ENCODE measurements around the gene PLAA. TPM values are rescaled to one million over a fixed set of nuclear protein-coding genes. Genes with fewer than 3 reads are reported as not detected.

The PLAA gene
- total RNA-seq, result 31.4 and 39.1 TPM in 2 replicates

DNA sequence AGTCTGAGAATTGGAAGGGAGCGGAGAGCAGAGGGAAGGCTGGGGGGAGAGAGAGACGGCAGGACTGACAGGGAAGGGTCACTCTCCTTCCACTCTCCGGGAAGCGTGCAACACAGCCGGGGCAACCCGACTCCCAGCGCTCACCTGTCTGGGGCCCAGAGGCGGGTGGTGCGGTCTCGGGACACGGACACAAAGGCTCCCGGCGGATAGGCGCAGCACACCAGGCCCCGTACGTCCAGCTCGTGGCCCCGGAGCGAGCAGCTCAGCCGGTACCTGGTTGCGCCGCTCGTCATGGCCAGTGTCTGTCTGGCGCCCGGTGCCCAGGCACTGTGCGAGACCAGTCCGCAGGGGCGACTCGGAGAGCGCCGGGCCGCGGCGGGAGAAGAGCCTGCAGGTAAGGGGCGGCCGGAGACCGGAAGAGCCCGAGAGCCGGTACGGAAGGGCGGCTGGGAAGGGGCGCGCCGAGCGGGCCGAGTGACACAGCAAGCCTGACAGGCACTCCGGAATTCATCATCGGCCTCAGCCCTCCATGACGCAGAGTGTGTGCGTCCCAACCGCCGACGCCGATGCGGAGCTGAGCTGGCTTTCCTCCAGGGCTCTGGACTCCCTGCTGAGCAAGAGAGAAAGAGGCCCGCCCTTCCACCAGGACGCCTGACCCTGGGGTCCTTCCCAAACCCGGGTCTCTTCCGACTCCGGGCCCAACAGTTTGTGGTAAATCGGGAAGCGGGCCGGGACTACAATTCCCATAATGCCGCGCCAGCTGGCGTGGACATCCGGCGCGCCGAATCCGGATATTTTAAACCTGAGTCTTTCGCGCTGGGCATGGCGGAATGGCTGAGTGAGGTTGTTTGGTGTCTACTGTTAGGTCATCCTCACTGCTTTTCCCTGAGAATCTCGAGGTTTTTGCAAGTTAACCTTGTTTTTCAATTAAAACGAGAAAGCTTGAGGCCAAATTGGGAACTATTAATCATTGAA, at the start of gene PLAA:
PLAA (minus strand) TSS at position 490 of the 975 bp plus-strand sequence; CDS start at position 293, 197 bp downstream.

DNA sequence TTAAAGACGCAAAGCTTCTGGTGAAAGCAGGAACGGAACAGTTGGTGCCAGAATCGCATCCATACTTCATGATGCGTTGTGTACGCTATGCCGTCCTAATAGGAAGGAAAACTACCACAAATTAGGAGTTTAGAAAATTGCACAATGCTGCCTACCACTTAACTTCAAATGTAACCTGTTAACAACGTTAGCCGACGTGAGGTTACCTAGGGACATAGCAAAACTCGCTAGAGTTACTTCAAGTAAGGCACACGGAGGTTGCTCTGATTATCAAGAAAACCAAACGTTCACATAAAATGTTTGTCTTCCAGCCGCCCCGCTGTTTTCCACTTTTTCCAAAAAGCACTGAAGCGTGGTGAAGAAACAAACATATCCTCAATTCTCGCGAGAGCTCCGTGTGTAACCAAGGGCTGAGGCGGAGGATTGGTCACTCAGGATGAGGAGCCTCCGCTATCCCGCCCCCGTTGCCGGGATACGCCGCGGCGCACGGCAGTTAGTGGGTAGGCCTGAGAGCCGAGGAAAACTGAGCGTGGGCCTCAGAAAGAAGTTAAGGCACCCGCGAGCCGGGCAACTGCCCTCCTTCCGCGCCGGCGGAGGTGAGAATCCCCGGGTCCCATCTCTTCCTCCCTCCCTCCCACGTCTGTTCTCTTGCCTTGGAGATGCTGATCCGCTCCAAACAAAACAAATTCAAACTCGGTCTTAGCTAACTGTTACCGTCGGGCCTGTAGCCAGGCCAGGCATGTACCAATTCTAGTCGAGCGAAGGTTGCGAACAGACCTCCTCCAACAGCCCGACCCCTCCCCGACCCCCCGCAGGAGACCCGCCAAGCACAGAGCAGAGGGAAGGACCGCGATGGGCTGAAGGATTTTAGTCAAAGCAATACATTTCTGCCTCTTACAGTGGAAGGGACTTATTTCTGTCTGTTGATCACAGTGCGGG, 9.1 kb upstream of the PLAA start, which contains the start of gene IFT74:
IFT74 (plus strand) TSS at position 492 of the 939 bp plus-strand sequence. CDS start 5,556 bp downstream, outside the sequence.

GRCh38 chr9:26892251-26893029, 54.6 kb downstream of the PLAA start, which contains the start of gene CAAP1:
Gene CAAP1 (minus strand): TSS chr9:26892802. CDS start chr9:26892715, 87 bp downstream.

Other genes starting within 250 kb of the PLAA start
- gene CAAP1, start 54.4 kb downstream of the PLAA start, total RNA-seq, result 9.8 and 13.0 TPM in 2 replicates
- gene IFT74, start 9.2 kb upstream of the PLAA start, total RNA-seq, result 4.9 and 6.5 TPM in 2 replicates
- under 0.01 TPM in 1 of 2 replicates, not detected in the other for gene LRRC19, start 58.4 kb upstream of the PLAA start, total RNA-seq
- gene TEK, start 162.0 kb upstream of the PLAA start, total RNA-seq, result 0.98 and 3.4 TPM in 2 replicates

All from mesangial cell (primary cell).